ENCODE measurements around the gene RBP3.
"Not testable (repeated sequence)": the region's sequence is repeated elsewhere in the genome, so short reads cannot be mapped to it uniquely, and the experiment has no call there.

The RBP3 gene

DNA sequence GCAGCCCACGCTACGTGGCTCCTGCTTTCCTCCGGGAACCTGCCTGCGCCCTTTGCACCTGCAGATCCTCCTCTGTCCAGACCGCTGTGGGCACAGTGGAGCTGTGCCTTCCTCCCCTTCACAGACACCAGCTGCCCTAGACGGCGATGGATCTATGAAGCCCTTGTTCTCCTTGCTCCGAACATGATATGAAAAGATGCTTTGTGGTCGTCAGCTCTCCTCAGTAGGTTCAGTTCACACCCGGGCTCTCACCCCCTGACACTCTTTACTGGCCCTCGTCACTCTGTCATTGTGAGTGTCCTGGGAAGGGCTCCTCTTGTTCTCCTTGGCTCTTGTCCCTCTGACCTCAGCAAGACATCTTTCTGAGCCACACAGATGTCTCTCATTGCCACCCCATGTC, 31.7 kb downstream of the RBP3 start:
- Histone ChIP-seq H3K4me3 (ENCODE audit: low read length) (no peak overlapping the region), H3K4me1 (ENCODE audit: insufficient read depth, low read length) (peaks cover 7% of the 10 kb centered on the region), H3K27me3 (ENCODE audit: insufficient read depth, low read length) (no peaks in the 10 kb centered on the region), H2AFZ (ENCODE audit: low read depth, low read length) (no peak overlapping the region), H3K36me3 (ENCODE audit: insufficient read depth, low read length) (no peaks in the 10 kb centered on the region), H3K9me3 (ENCODE audit: low read length) (no peaks in the 10 kb centered on the region)

- Histone ChIP-seq H3K4me3 (ENCODE audit: low read length) (no peak overlapping the region), H3K4me1 (ENCODE audit: insufficient read depth, low read length) (peaks cover 8% of the 10 kb centered on the region), H3K27me3 (ENCODE audit: insufficient read depth, low read length) (no peaks in the 10 kb centered on the region), H3K36me3 (ENCODE audit: insufficient read depth, low read length) (no peaks in the 10 kb centered on the region), H2AFZ (ENCODE audit: low read depth, low read length) (no peak overlapping the region), H3K9me3 (ENCODE audit: low read length) (no peaks in the 10 kb centered on the region)
Measured at GRCh38 chr10:47380341-47381102, 32.4 kb downstream of the RBP3 start.

DNA sequence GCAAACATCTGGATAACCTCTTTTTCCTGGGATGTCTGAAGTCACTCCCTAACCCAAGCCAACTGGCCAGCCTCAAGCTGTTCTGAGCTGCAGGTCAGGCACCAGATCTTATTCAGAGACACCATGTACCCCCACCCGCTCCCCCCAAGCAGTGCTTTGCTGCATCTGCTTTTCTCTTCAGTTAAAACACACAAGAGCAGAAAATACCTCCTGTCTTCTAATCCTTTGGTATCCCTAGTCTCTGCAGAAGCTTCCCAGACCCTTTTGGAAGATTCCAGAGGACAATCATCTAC, 32.9 kb downstream of the RBP3 start:
- H2AFZ ChIP-seq (ENCODE audit: low read depth, low read length), result no peak overlapping the region
- H3K36me3 ChIP-seq (ENCODE audit: insufficient read depth, low read length), result no peaks in the 10 kb centered on the region
- H3K4me1 ChIP-seq (ENCODE audit: insufficient read depth, low read length), result peaks cover 8% of the 10 kb centered on the region
- no peaks in the 10 kb centered on the region for H3K9me3 ChIP-seq (ENCODE audit: low read length)
- no peak overlapping the region for H3K4me3 ChIP-seq (ENCODE audit: low read length)
- no peaks in the 10 kb centered on the region for H3K27me3 ChIP-seq (ENCODE audit: insufficient read depth, low read length)

- no peak overlapping the region for H2AFZ ChIP-seq (ENCODE audit: low read depth, low read length)
- no peaks in the 10 kb centered on the region for H3K9me3 ChIP-seq (ENCODE audit: low read length)
- H3K4me3 ChIP-seq (ENCODE audit: low read length), result no peak overlapping the region
- peaks cover 8% of the 10 kb centered on the region for H3K4me1 ChIP-seq (ENCODE audit: insufficient read depth, low read length)
- H3K36me3 ChIP-seq (ENCODE audit: insufficient read depth, low read length), result no peaks in the 10 kb centered on the region
- H3K27me3 ChIP-seq (ENCODE audit: insufficient read depth, low read length), result no peaks in the 10 kb centered on the region
Measured at GRCh38 chr10:47381427-47382379, 33.5 kb downstream of the RBP3 start.

GRCh38 chr10:47383261-47384147, 35.3 kb downstream of the RBP3 start:
- H2AFZ ChIP-seq (ENCODE audit: low read depth, low read length), result peak overlapping the region; percentile 83

DNA sequence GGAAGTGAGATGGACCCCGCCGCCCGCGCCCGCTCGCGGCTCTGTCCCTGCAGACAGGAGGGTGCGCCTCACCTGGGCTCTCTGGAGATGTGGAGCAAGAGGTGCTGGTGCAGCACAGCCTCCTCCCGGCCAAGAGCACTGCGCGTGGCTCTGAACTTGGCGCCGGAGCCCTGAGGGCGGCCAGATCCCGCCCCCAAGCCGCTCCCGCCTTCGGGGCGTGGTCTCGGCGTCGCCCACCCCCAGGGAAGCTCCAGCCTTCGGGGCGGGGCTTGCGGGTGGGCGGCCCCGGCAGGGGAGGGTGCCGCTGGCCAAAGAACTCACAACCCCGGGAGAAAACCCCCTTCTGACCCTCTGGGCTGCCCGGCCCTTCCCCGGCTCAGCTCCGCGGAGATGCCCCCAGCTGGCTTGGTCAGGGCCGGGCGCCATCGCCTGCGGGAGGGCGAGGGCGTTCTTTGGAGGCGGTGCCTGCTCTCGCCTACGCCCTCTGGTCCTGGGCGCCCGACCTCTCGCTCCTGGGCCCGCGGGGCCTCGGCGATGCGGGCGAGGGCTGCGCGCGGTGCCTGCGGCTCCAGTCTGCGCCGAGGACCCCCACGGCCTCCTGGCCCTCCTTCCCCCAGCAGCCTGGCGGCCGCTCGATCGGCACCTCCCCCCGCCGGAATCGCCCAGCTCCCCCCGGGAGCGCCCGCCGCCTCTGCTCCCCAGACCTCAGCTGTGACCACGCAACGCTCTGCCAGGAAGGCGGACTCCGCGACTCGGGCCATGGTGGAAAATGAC, 36.2 kb downstream of the RBP3 start, which contains the start of gene ZNF488:
TSS of gene ZNF488 (minus strand) at position 146 of the 774 bp plus-strand sequence. CDS start 15,464 bp downstream, outside the sequence.
- peak within 1 kb of the TSS; percentile 83 for H2AFZ ChIP-seq (ENCODE audit: low read depth, low read length)
- H3K36me3 ChIP-seq (ENCODE audit: insufficient read depth, low read length), result no peaks in the 10 kb centered on the region
- H3K4me3 ChIP-seq (ENCODE audit: low read length), result peak within 1 kb of the TSS; percentile 53
- H3K4me1 ChIP-seq (ENCODE audit: insufficient read depth, low read length), result peaks cover 8% of the 10 kb centered on the region
- no peaks in the 10 kb centered on the region for H3K27me3 ChIP-seq (ENCODE audit: insufficient read depth, low read length)
- no peaks in the 10 kb centered on the region for H3K9me3 ChIP-seq (ENCODE audit: low read length)

More at GRCh38 chr10:47383261-47384147, 35.3 kb downstream of the RBP3 start:
- H3K36me3 ChIP-seq (ENCODE audit: insufficient read depth, low read length), result no peaks in the 10 kb centered on the region
- H3K4me3 ChIP-seq (ENCODE audit: low read length), result peak overlapping the region; percentile 53
- no peaks in the 10 kb centered on the region for H3K9me3 ChIP-seq (ENCODE audit: low read length)
- peaks cover 8% of the 10 kb centered on the region for H3K4me1 ChIP-seq (ENCODE audit: insufficient read depth, low read length)
- H3K27me3 ChIP-seq (ENCODE audit: insufficient read depth, low read length), result no peaks in the 10 kb centered on the region

DNA sequence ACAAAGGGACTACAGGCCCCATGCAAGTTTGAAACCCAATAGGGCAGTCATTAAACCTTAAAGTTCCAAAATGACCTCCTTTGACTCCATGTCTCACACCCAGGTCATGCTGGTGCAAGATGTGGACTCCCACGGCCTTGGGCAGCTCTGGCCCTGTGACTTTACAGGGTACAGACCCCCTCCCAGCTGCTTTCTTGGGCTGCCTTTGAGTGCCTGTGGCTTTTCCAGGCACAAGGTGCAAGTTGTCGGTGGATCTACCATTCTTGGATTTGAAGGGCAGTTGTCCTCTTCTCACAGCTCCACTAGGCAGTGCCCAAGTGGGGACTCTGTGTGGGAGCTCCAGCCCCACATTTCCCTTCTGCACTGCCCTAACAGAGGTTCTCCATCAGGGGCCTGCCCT, 37.9 kb downstream of the RBP3 start:
- H3K27me3 ChIP-seq (ENCODE audit: insufficient read depth, low read length); H2AFZ ChIP-seq (ENCODE audit: low read depth, low read length); H3K4me3 ChIP-seq (ENCODE audit: low read length); H3K36me3 ChIP-seq (ENCODE audit: insufficient read depth, low read length); H3K9me3 ChIP-seq (ENCODE audit: low read length); H3K4me1 ChIP-seq (ENCODE audit: insufficient read depth, low read length): not testable (repeated sequence)

GRCh38 chr10:47388879-47389278, 40.7 kb downstream of the RBP3 start:
- Histone ChIP-seq H3K36me3 (ENCODE audit: insufficient read depth, low read length) (no peaks in the 10 kb centered on the region), H3K4me3 (ENCODE audit: low read length) (no peak overlapping the region), H2AFZ (ENCODE audit: low read depth, low read length) (no peak overlapping the region), H3K4me1 (ENCODE audit: insufficient read depth, low read length) (peaks cover 3% of the 10 kb centered on the region), H3K27me3 (ENCODE audit: insufficient read depth, low read length) (peaks cover 2% of the 10 kb centered on the region), H3K9me3 (ENCODE audit: low read length) (no peaks in the 10 kb centered on the region)

GRCh38 chr10:47389619-47390018, 41.5 kb downstream of the RBP3 start:
- Histone ChIP-seq H3K36me3 (ENCODE audit: insufficient read depth, low read length) (no peaks in the 10 kb centered on the region), H3K4me3 (ENCODE audit: low read length) (no peak overlapping the region), H3K27me3 (ENCODE audit: insufficient read depth, low read length) (peaks cover 3% of the 10 kb centered on the region), H2AFZ (ENCODE audit: low read depth, low read length) (no peak overlapping the region), H3K4me1 (ENCODE audit: insufficient read depth, low read length) (peaks cover 2% of the 10 kb centered on the region), H3K9me3 (ENCODE audit: low read length) (no peaks in the 10 kb centered on the region)

DNA sequence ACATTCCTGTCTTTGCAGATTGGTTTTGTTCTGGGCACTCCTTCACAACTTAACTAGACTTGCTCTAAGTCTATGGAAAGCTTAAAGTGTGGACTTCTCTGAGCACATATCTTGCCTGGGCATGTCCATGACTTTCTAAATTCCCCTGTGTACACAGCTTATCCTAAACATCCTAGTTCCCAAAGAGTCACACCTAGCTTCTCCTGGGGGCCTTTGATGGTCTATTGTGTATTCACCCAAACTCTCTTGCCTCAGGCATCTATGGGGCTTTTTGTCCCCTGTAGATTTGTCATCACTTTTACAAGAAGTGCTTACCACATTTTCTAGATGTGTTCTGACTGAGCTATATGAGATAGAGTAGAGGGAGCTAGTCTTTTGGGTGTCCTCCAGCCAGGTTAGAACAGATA, 48.2 kb downstream of the RBP3 start:
- peaks cover 2% of the 10 kb centered on the region for H3K4me1 ChIP-seq (ENCODE audit: insufficient read depth, low read length)
- peaks cover 3% of the 10 kb centered on the region for H3K27me3 ChIP-seq (ENCODE audit: insufficient read depth, low read length)
- no peak overlapping the region for H2AFZ ChIP-seq (ENCODE audit: low read depth, low read length)
- H3K4me3 ChIP-seq (ENCODE audit: low read length), result no peak overlapping the region
- H3K9me3 ChIP-seq (ENCODE audit: low read length), result no peaks in the 10 kb centered on the region
- H3K36me3 ChIP-seq (ENCODE audit: insufficient read depth, low read length), result no peaks in the 10 kb centered on the region

DNA sequence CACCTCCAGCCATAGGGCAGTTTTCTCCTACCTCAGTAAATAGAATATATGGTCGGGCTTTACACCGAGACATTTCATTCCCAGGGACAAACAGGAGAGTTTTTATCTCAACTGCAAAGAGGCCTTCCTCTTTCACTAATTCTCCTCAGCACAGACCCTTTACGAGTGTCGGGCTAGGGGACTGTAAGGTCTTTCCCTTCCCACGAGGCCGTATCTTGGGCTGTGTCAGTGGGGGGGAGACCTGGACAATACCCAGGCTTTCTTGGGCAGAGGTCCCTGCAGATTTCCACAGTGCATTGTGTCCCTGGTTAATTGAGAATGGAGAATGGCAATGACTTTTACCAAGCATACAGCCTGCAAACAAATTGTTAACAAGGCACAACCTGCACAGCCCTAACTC, 49.1 kb downstream of the RBP3 start:
- Histone ChIP-seq H3K9me3 (ENCODE audit: low read length) (no peaks in the 10 kb centered on the region), H3K36me3 (ENCODE audit: insufficient read depth, low read length) (no peaks in the 10 kb centered on the region), H3K4me1 (ENCODE audit: insufficient read depth, low read length) (peaks cover 6% of the 10 kb centered on the region), H2AFZ (ENCODE audit: low read depth, low read length) (no peak overlapping the region), H3K27me3 (ENCODE audit: insufficient read depth, low read length) (peaks cover 3% of the 10 kb centered on the region), H3K4me3 (ENCODE audit: low read length) (no peak overlapping the region)

- Histone ChIP-seq H3K27me3 (ENCODE audit: insufficient read depth, low read length) (no peaks in the 10 kb centered on the region), H3K4me3 (ENCODE audit: low read length) (no peak overlapping the region), H3K36me3 (ENCODE audit: insufficient read depth, low read length) (no peaks in the 10 kb centered on the region), H2AFZ (ENCODE audit: low read depth, low read length) (no peak overlapping the region), H3K9me3 (ENCODE audit: low read length) (no peaks in the 10 kb centered on the region), H3K4me1 (ENCODE audit: insufficient read depth, low read length) (peaks cover 17% of the 10 kb centered on the region)
Measured at GRCh38 chr10:47400251-47400650, 52.1 kb downstream of the RBP3 start.

Data from neuron (in vitro differentiated cells).